Measurements from ENCODE around the gene TIAM2.
"Not testable (repeated sequence)": the region's sequence is repeated elsewhere in the genome, so short reads cannot be mapped to it uniquely, and the experiment has no call there.

The TIAM2 gene

DNA sequence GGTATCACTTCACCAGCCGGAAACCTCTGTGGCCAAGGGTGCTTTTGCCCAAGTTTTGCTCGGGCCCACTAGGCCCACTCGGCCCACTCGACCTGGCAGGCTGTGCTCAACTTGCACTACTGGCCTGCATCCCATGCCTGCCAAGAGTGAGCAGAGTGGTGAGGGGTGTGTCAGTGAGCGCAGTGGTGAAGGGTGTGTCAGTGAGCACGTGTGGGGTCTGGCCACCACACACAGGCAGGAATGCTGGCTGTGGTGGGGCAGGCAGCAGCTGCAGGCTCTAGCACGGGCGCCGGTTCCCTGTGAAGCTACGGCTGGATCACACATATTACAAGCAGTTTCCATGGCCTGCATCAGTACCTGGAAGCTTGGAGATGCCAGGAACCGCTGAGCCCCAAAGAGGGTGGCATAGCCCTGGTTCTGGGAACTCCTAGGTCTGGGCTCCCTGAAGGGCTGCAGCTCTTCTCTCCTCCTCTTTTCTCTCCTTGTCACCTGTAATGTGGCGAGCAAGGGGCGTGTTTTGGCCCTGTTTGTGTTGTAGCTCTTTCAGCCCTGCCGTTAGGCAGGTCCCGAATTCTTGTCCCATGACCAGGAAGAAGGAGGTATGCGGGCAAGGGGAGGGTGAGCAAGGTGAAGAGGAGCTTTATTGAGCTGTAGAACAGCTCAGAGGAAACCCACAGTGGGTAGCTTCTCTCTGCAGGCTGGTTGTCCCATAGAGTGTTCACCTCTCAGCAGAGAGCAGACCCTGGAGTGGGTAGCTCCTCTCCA is 217.7 kb downstream of the TIAM2 start:
- no peak for DNase-seq

- DNase-seq = no peak
Measured at GRCh38 chr6:155213611-155214372, 218.7 kb downstream of the TIAM2 start.

GRCh38 chr6:155215906-155216305 is 220.8 kb downstream of the TIAM2 start:
- no peak for DNase-seq

DNA sequence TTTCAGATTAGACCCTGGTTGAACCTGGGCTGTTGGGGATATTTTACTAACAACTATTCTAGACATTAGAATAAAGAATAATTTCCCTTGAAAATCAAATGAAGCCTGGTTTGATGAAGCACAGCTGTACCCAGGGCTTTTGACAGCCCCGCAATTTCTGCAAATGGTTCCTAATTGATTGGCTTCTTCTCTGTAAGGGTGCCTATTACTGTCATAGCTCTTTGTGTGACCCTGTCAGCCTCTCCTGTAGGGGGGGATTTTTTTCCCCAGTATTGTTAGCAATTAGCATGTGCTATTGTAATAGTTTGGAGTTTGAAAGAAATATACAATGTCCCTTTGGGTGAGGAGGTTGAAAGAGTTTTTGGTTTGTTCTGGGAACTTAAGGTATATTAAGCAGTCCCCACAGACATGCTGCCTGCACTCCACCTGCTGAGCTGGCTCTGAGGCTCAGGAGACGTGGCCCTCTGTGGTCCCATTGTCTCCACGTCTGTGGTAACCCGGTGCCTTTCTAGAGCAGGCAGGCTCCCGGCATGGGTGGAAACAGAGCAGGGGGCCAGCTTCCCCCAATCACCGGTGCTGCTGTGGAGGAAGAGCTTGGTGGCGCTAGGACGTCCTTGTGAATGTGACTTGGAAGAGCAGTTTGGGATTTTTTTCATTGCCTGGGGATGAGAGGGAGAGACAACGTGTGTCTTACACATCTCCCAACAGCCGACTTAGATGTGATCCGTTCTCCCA is 221.4 kb downstream of the TIAM2 start:
- no peak for DNase-seq

- not testable (repeated sequence) for DNase-seq
Measured at GRCh38 chr6:155218711-155219110, 223.6 kb downstream of the TIAM2 start.

DNA sequence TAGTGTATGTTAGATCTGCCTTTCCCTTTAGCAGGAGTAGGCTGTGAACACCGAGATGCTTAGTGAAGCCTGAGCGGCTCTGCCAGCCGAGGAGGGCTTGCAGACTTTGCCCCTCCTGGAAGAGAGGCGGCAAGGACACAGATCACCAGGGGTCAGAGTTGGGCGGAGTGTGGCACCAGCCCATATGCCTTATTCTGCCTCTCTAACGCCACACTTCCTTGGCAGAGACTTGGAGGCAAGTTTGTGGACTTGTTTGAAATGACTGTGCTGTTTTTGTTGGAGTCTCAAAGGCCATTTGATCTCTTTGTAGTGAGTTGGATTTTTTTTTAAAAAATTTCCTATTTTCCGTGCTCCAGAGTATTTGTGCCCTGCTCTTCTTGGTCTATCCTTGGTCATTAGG is 224.2 kb downstream of the TIAM2 start:
- DNase-seq = no peak

GRCh38 chr6:155219858-155220301 is 224.8 kb downstream of the TIAM2 start:
- DNase-seq = no peak

DNA sequence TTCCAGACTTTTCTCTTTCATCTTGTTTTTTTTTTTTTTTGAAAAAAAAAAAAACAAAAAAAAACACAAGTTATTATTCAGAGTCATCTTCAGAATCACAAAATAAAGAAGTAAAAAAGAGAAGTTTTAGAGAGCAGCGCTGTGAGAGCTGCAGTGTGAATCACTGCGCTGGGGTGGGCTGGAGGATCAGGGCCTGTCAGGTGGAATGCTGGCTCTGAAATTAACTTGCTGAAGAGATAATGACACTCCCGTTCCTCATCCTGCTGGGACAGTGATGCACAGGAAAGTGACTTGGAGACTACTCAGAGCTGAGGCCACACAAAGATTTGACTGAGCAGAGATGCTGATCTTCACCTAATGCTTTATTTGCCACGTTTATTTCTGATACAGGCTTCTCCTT is 226.0 kb downstream of the TIAM2 start:
- DNase-seq = no peak

- no peak for DNase-seq
Measured at GRCh38 chr6:155222506-155222905, 227.4 kb downstream of the TIAM2 start.

GRCh38 chr6:155223646-155224451 is 228.7 kb downstream of the TIAM2 start:
- peak; percentile 62 for DNase-seq

GRCh38 chr6:155224618-155225017 is 229.5 kb downstream of the TIAM2 start:
- DNase-seq = no peak

- DNase-seq = no peak
Measured at GRCh38 chr6:155227046-155227445, 231.9 kb downstream of the TIAM2 start.

DNA sequence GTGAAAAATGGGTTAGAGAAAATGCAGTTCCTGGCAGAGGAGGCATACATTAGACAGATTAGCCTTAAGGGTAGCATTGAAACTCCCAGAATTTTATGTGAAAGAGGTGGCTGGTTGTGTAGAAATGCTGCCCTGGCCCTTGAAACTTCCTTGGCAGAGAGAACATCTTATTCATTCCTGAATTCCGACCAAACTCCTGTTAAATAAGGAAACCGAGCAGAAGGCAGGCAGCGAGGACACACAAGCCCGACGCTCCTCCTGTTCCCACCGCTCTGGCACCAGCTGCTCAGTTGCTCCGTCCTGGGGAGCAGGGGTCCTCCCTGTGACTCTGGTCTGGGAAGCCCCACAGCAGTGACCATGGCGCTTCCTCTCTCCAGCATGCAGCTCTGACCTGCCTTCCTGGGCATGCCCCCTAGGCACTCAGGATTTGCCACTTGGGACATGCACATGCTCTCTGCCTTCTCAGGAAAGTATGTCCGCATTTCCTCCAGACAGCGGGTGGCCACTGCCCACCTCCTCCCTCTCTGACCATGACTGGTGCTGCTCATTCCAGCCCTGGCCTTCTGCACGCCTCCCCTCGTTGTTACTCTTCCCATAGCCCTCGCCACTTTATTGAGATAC is 233.5 kb downstream of the TIAM2 start:
- DNase-seq = no peak

DNA sequence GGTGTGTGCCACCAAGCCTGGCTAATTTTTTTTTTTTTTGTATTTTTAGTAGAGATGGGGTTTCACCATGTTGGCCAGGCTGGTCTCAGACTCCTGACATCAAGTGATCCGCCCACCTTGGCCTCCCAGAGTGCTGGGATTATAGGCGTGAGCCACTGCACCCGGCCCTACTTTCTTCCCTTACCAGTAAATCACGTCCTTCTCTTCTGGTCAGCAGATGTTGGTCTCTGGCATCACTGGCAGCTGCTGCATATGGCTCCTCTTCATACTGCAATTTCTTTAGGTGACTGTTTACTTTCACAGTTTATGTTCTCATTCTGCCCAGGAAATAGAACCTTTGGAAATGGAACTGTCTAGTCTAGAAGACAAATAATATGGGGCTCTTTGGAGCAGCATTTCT is 235.9 kb downstream of the TIAM2 start:
- not testable (repeated sequence) for DNase-seq

- no peak for DNase-seq
Measured at GRCh38 chr6:155232848-155233247, 237.7 kb downstream of the TIAM2 start.

DNA sequence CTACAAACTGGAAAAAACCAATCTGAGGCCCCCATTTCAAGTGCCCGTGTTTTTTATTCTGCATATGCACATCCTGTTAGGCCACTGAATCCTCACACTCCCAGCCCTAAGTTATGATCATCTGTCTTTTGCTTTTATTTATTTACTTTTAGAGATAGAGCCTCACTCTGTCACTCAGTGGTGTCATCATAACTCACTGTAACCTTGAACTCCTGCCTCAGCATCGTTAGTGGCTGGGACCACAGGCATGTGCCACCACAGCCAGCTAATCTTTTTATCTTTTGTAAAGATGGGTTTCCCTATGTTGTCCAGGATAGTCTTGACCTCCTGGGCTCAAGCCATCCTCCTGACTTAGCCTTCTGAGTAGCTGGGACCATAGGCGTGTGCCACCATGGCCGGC is 239.1 kb downstream of the TIAM2 start:
- no peak for DNase-seq

DNA sequence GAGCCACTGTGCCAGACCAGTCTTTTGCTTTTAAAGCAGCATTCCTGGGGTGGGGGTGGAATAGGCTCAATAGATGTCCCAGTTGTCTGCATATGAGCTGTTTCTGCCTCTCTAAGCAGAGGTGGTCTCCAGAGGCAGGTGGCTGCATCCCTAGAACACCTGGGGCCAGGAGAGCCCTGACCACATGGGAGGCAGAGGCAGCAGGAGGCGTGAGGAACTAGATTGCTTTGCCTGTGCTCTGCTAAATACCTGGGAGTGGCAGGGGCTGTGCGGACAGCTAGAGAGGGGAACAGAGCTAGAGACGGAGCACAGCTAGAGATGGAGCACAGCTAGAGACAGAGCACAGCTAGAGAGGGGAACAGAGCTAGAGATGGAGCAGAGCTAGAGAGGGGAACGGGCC is 239.6 kb downstream of the TIAM2 start:
- DNase-seq = no peak

DNA sequence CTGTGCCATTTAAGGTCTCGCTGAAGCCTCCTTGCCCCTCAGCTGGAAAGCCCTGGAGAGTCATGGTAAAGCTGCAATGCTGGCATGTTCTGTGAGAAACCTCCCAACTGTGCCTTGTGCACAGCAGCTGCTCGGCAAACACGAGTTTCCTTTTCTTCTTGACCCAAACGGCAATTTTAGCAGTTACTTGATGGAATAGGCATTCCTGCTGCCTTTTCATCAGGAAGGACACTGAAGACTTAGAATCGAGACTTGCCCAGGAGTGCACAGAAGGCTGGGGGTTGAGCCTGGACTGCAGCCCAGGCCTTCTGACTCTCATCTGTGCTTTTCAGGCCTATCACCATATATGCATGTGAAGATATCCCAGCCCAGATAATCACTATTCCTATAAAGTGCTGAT is 240.0 kb downstream of the TIAM2 start:
- DNase-seq = no peak

GRCh38 chr6:155237613-155238012 is 242.5 kb downstream of the TIAM2 start:
- DNase-seq = no peak

DNA sequence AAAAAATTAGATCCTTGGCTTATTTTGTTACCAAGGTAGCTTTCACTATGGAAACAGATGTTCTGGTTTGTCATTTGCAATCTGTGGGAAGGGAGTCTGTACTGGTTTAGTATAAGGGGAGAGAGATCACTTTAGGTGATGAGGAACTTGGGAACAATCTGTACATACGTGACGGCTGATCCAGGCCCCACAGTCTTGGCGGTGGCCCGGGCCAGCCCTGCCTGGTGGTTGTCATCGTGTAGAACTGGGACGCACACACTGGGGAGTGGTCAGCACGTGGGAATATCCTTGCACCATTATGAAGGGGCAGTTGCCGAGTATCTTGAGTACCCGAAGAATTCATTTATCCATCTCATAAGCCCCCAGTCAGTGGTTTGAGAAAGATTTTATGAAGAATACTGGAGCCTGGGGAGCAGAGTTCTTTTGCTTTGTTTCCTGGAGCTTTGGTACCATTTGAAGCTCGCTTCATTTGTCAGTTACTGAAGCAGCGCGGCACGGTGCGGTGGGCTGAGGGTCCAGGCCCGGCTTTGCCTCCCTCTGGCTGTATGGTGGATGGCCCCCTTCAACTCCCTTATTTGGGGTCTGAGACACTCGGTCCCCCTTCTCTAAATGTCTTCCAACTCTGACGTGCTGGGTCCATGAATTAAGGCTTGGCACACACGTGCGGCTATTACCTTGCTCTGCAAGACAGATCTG is 245.9 kb downstream of the TIAM2 start:
- DNase-seq = no peak

GRCh38 chr6:155241966-155242365 is 246.9 kb downstream of the TIAM2 start:
- no peak for DNase-seq

- no peak for DNase-seq
Measured at GRCh38 chr6:155244434-155244833, 249.3 kb downstream of the TIAM2 start.
